Measurements from ENCODE around the gene TRAPPC2. TPM values are rescaled to one million over a fixed set of nuclear protein-coding genes. Genes with fewer than 3 reads are reported as not detected.

Gene TRAPPC2
- total RNA-seq: 10 to 100 TPM; 27.5 to 32.0 TPM

DNA sequence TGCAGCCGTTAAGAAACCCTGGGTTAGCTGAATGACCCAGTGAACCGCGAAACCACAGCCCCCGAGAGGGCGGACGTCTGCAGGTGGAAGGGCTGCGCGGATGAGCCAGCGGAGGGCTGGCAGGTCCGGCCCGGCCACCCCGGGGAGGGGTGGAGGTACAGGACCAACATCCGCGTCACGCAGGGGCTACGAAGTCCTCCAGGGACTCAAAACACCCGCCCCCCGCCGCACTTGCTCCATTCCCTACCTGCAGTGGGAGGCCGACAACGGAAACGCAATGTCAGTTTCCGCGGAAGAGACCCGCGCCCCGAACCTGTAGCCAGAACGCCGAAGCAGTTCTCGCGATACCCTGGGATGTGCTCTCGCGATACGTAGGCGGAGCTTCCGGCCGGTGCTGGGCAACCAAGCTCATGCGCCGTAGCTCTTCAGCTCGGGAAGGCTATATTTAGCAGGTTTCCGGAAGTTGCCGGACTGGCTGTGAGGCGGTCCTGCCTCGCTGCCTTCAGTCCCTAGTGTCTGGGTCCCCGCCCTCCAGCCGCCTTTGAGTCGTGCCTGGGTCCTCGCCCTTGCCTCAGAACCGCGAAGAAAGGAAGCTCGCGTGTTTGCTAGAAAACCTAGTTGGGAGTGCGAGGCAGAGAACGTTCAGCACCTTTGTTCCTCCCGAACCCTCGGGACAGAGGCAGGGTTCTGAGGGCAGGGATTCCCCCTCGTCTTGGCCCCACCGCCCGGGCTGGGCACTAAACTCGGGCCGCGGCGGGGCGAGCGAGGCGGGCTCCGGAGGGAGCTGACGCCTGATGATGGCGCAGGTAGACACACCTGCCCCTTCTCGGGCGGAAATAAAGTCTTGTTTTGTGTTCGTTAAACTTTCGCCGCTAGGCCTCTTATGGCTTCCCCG, at the start of gene TRAPPC2, which contains the start of gene OFD1:
TSS of gene TRAPPC2 (minus strand) at position 343 of the 895 bp plus-strand sequence. CDS start 14,657 bp downstream, outside the sequence.
TSS of gene OFD1 (plus strand) at position 471 of the 895 bp plus-strand sequence. CDS start at position 795, 324 bp downstream.
- Mint-ChIP-seq H3K36me3 (peaks cover 29% of the 10 kb centered on the region), H3K4me1 (ENCODE audit: low read depth in 2 of 2) (peaks cover 36 to 41% of the 10 kb centered on the region in 2 donors), H3K4me3 (peak within 1 kb of the TSS; percentile 99), H3K9me3 (no peaks in the 10 kb centered on the region), H3K27me3 (no peaks in the 10 kb centered on the region), H3K27ac (peak within 1 kb of the TSS; percentile 86 to 96)
- peak; percentile 96 for DNase-seq (ENCODE audit: low spot score)
- peak; percentile 99 for ATAC-seq

DNA sequence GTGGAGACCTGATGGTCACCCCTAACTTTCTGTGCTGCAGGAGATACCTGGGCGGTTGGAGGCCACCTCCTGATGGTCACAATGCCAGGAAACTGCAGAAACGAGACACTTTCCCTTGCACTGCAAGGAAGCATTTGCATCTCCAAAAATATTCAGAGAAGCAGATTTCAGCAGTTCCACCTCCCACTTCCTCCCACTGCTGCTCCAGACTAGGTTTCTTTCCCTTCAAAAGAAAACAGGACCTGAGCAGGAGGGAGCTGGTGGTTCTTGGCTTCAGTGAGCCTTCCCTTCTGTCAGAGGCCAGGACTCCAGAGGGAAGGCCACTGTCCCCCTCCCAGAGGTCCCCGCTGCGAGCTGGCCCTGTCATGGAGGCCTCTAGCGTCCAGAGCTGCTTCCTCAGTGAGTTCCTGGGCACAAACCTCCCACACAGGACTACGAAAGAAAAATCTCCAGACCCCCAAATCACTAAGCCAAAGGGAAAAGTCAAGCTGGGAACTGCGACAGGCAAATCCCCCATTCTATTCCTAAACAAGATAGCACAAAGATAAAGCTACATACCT, 46.5 kb upstream of the TRAPPC2 start:
- Mint-ChIP-seq H3K9me3 (no peaks in the 10 kb centered on the region), H3K4me3 (no peak overlapping the region), H3K27me3 (peaks cover 0 to 5% of the 10 kb centered on the region in 2 donors), H3K4me1 (ENCODE audit: low read depth in 2 of 2) (no peaks in the 10 kb centered on the region), H3K36me3 (no peaks in the 10 kb centered on the region), H3K27ac (no peak overlapping the region)
- ATAC-seq (no peak), DNase-seq (ENCODE audit: low spot score) (no peak)

DNA sequence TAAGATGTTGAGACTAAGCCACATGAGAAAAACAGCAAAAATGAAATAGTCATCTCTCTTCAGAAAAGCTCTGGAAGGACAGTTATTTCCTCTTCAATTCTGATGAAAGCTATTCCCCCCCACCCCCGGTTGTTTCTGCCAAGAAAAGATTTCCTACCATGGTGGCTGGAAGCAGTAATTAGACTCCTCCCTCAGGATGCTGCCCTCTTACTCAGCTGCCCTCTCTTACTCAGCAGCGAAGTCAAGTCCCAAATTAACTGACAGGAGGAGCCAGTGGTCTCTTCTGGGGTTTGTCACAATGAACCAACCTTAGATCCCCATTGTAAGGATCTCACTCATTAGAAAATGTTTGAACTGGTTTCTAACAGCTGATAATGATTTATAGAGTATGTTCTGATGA, 44.5 kb upstream of the TRAPPC2 start:
- H3K4me1 Mint-ChIP-seq (ENCODE audit: low read depth in 2 of 2): no peaks in the 10 kb centered on the region
- no peak overlapping the region for H3K4me3 Mint-ChIP-seq
- H3K27ac Mint-ChIP-seq: peak overlapping the region in 1 of 2 donors; percentile 22
- H3K27me3 Mint-ChIP-seq: peaks cover 0 to 2% of the 10 kb centered on the region in 2 donors
- DNase-seq (ENCODE audit: low spot score): no peak
- ATAC-seq: no peak
- no peaks in the 10 kb centered on the region for H3K9me3 Mint-ChIP-seq
- peaks cover 7% of the 10 kb centered on the region for H3K36me3 Mint-ChIP-seq

DNA sequence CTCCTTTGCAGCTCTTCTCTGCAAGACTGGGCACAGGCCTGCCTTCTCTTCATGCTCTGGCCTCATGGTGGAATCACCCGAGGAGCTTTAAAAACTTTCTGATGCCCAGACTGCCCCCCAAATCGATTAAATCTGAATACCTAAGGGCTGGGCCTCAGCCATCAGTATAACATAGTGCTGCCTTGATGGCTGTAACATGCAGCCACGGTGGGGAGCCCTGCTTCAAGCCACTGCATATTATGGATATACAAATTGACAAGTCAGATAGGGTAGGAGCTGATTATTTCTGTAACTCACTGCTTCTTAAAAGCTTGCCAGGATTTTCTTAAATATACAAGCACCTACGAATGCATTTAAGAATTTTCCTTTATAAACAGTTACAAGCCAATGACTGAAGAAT, 42.0 kb upstream of the TRAPPC2 start:
- no peak overlapping the region for H3K27ac Mint-ChIP-seq
- DNase-seq (ENCODE audit: low spot score) (no peak), ATAC-seq (no peak)
- H3K9me3 Mint-ChIP-seq: no peaks in the 10 kb centered on the region
- peaks cover 0 to 2% of the 10 kb centered on the region in 2 donors for H3K4me1 Mint-ChIP-seq (ENCODE audit: low read depth in 2 of 2)
- H3K36me3 Mint-ChIP-seq: peaks cover 13% of the 10 kb centered on the region
- H3K27me3 Mint-ChIP-seq: no peaks in the 10 kb centered on the region
- H3K4me3 Mint-ChIP-seq: no peak overlapping the region

DNA sequence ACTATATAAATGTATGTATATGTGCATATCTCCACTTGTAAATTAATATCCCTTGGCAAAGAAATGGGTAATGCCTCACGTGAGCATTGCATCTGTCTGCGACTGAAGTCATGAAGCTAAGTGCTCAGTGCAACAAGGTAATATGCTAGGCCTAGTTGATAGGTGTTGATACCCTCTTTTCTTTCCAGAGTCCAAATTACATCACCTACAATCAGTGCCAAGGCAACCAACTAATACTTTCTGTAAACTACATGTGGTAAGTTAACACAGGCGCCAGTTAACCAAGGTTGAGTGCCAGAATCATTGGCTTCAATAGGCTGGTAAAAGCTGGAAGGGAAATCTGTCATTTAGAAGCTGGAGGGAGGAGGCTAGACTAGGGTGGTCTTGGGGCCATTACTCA, 41.4 kb upstream of the TRAPPC2 start:
- Mint-ChIP-seq H3K4me1 (ENCODE audit: low read depth in 2 of 2) (peaks cover 0 to 2% of the 10 kb centered on the region in 2 donors), H3K27me3 (no peaks in the 10 kb centered on the region), H3K36me3 (peaks cover 13% of the 10 kb centered on the region), H3K4me3 (no peak overlapping the region), H3K9me3 (no peaks in the 10 kb centered on the region), H3K27ac (no peak overlapping the region)
- ATAC-seq (no peak), DNase-seq (ENCODE audit: low spot score) (no peak)

DNA sequence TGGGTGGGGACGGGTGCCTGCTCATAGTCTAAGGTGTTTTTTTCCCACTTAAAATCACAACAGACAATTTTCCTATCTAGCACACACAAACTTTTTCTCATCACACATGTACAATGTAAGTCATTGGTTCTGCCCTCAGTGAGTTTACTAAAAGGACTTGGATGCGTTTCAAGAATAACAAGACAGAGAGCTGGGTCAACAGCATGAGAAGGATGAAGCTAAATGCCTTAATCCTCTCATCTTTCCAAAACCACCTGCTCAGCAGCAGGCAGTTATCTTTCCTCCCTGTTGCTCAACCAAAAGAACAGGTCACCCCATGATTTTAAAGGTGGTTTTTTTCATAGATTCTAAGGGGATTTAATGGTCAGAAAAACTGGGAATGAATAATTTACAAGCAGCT, 40.3 kb upstream of the TRAPPC2 start:
- H3K27ac Mint-ChIP-seq: no peak overlapping the region

DNA sequence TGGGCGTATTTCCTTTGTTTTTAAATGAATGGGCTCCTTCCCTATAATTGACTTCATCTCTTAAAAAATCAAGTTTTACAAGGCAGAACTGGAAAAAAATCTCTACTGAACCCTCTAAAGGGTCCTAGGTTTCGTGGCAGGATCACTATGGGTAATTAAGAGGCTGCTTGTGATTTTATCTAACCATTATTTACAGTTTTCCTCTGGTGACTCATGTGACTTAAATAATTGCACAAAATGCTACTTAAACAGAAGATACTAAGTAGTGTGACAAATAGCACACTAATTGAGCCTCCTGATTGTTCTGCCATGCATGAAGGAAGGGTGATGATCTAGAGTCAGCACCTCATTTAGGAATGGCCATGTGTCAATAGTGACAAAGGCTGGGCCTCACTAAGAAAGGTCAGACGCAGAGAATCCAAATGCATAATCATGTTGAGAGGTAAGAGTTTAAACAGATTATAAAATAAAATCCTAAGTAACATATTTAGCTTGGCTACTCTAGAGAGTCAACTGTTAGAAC, 35.7 kb upstream of the TRAPPC2 start:
- peaks cover 31% of the 10 kb centered on the region for H3K36me3 Mint-ChIP-seq

More for the DNA sequence above, 40.3 kb upstream of the TRAPPC2 start:
- Mint-ChIP-seq H3K27me3 (no peaks in the 10 kb centered on the region), H3K4me3 (no peak overlapping the region), H3K4me1 (ENCODE audit: low read depth in 2 of 2) (peaks cover 0 to 2% of the 10 kb centered on the region in 2 donors), H3K9me3 (no peaks in the 10 kb centered on the region), H3K36me3 (peaks cover 13% of the 10 kb centered on the region)
- no peak for DNase-seq (ENCODE audit: low spot score)
- no peak for ATAC-seq

DNA sequence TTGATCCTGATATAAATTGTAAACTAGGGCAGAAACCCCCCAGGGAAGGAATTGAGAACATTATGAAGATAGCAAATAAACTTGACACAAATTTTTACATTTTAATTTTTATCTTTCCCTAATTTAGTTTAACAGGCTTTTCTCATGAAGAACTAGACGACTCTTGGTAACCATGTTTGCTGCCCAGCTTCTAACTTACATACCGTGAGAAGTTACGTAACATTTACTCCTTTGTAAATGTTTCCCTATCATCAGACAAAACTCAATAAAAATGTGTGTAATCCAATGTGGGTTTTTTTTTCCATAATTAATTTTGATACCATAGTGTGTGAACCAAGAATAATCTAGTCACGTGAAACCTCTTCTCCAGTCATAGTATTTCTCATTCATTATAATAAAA, 34.5 kb upstream of the TRAPPC2 start:
- H3K4me1 Mint-ChIP-seq (ENCODE audit: low read depth in 2 of 2): peaks cover 12 to 16% of the 10 kb centered on the region in 2 donors
- no peak overlapping the region for H3K27ac Mint-ChIP-seq
- H3K9me3 Mint-ChIP-seq: no peaks in the 10 kb centered on the region
- H3K4me3 Mint-ChIP-seq: no peak overlapping the region
- no peak for DNase-seq (ENCODE audit: low spot score)
- H3K36me3 Mint-ChIP-seq: peaks cover 24% of the 10 kb centered on the region
- H3K27me3 Mint-ChIP-seq: peaks cover 0 to 3% of the 10 kb centered on the region in 2 donors
- ATAC-seq: no peak

More for the DNA sequence above, 35.7 kb upstream of the TRAPPC2 start:
- Mint-ChIP-seq H3K9me3 (no peaks in the 10 kb centered on the region), H3K4me3 (no peak overlapping the region), H3K27me3 (peaks cover 0 to 3% of the 10 kb centered on the region in 2 donors), H3K4me1 (ENCODE audit: low read depth in 2 of 2) (peaks cover 12 to 16% of the 10 kb centered on the region in 2 donors), H3K27ac (no peak overlapping the region)
- no peak for ATAC-seq
- no peak for DNase-seq (ENCODE audit: low spot score)

DNA sequence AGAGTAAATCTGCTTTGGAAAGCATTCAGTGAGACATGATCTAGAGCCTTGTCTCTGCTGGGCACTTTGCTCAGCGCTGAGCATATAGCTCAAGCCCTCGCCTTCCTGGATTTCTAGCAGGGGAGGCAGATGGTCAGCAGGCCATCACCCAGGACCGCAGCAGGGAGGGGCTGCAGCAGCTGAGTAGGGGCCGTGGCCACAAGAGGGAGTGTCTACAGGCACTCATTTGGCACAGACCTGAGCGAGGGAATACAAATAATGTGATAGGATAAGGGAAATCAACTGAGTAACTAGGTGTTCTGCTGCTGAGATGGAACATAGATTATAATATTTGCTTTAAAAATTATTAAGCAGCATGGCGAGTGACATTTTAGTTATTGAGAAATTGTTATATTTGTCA, 30.3 kb upstream of the TRAPPC2 start:
- Mint-ChIP-seq H3K9me3 (no peaks in the 10 kb centered on the region), H3K27ac (no peak overlapping the region), H3K4me1 (ENCODE audit: low read depth in 2 of 2) (peaks cover 10 to 16% of the 10 kb centered on the region in 2 donors), H3K27me3 (peaks cover 0 to 3% of the 10 kb centered on the region in 2 donors), H3K4me3 (no peak overlapping the region), H3K36me3 (peaks cover 18% of the 10 kb centered on the region)
- ATAC-seq (no peak), DNase-seq (ENCODE audit: low spot score) (no peak)

DNA sequence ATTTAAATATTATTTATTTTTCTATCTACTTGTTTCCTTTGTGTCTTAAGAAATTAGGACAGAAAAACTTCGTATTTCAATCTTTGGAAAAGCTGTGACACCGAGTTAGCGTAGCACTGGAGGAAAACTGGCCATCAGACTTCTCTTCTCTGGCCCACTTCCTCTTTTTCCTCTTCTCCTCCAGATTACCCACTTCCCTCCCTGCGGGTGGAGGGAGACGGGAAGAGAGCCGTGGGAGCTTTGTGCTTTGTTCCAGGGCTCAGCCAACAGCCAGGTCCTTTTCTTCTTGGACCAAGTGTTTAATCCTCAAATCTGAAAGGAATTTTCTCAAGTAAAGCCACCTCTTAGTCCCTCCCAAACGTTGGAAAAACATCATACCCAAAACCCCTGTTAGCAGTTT, 29.9 kb upstream of the TRAPPC2 start:
- H3K36me3 Mint-ChIP-seq: peaks cover 19% of the 10 kb centered on the region
- no peak overlapping the region for H3K27ac Mint-ChIP-seq
- no peaks in the 10 kb centered on the region for H3K9me3 Mint-ChIP-seq
- ATAC-seq (no peak), DNase-seq (ENCODE audit: low spot score) (no peak)
- H3K4me3 Mint-ChIP-seq: no peak overlapping the region
- H3K4me1 Mint-ChIP-seq (ENCODE audit: low read depth in 2 of 2): peaks cover 11 to 17% of the 10 kb centered on the region in 2 donors
- peaks cover 0 to 3% of the 10 kb centered on the region in 2 donors for H3K27me3 Mint-ChIP-seq

DNA sequence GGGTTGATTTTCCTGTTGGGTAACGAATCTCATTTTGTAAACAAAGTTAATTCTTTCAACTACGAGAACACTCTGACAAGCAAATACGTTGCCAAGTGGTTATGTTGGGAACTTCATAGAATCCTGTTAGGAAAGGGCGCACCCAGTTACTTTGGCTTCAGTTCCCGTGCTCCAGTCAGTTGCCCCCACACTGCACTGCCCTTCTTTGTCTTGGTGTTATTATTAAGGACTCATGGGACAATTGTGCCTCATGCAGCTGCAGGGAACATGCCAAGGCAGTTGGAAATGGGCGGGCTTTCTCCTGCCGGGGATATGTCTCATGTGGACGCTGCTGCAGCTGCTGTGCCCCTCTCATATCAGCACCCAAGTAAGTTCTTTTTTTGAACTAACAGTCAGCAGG, 29.1 kb upstream of the TRAPPC2 start:
- peaks cover 15 to 22% of the 10 kb centered on the region in 2 donors for H3K4me1 Mint-ChIP-seq (ENCODE audit: low read depth in 2 of 2)
- H3K36me3 Mint-ChIP-seq: peaks cover 24% of the 10 kb centered on the region
- no peak overlapping the region for H3K27ac Mint-ChIP-seq
- ATAC-seq: no peak
- no peaks in the 10 kb centered on the region for H3K9me3 Mint-ChIP-seq
- H3K27me3 Mint-ChIP-seq: peaks cover 0 to 3% of the 10 kb centered on the region in 2 donors
- no peak overlapping the region for H3K4me3 Mint-ChIP-seq
- no peak for DNase-seq (ENCODE audit: low spot score)

DNA sequence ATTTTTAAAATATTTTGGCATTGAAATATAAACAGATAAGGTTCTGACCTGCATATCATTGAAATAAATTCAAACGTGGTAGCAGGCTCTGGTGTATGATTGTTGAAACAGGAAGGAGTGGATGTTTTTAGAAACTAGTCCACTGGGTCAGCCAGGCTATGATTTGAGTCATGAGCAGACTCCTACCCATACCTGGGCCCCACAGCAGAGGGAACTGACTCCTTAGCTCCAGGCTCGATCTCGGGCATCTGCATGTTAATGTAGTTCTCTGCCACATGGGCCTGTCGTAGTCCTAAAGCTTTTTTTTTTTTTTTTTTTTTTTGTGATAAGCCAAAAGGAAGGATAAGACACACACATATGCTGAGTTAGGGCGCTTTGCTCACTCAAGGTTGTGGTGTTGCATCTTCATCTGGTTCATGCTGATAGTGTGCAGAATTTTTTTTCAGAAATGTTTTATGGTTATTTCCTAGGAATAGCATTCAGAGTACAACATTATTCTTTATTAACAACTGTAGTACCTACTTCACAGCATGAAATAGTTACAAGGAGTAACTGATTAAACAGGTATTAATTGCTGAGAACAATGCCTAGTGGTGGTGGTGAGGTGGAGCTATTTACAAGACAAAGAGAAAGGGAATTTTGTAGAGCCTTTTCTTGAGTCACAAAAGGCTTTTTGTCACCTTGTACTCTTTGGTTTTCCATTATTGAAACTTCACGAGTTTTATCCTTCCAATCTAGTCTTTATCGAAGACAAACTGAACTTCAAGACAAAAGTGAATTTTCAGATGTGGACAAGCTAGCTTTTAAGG, 27.4 kb upstream of the TRAPPC2 start:
- Mint-ChIP-seq H3K27me3 (peaks cover 0 to 3% of the 10 kb centered on the region in 2 donors), H3K9me3 (no peaks in the 10 kb centered on the region), H3K4me1 (ENCODE audit: low read depth in 2 of 2) (peaks cover 14 to 20% of the 10 kb centered on the region in 2 donors), H3K27ac (no peak overlapping the region), H3K36me3 (peaks cover 22% of the 10 kb centered on the region), H3K4me3 (no peak overlapping the region)
- no peak for DNase-seq (ENCODE audit: low spot score)
- ATAC-seq: no peak

DNA sequence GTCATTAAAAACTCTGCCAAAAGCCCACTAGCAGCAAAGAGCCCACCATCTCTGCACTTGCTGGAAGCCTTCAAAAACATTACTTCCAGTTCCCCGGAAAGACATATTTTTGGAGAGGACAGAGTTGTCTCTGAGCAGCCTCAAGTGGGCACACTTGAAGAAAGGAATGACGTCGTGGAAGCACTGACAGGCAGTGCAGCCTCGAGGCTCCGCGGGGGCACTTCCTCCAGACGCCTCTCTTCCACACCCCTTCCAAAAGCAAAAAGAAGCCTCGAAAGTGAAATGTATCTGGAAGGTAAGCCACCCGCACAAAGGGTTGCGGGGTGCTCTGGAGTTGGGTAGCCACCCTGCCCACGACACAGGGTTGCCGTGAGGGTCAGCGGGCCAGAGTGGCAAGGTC, 26.0 kb upstream of the TRAPPC2 start:
- Mint-ChIP-seq H3K9me3 (no peaks in the 10 kb centered on the region), H3K27me3 (no peaks in the 10 kb centered on the region), H3K36me3 (peaks cover 8% of the 10 kb centered on the region), H3K4me1 (ENCODE audit: low read depth in 2 of 2) (peaks cover 6 to 7% of the 10 kb centered on the region in 2 donors), H3K27ac (no peak overlapping the region), H3K4me3 (no peak overlapping the region)
- DNase-seq (ENCODE audit: low spot score): no peak
- no peak for ATAC-seq

Measured in natural killer cell treated with Interleukin-12 subunit alpha and Interleukin-12 subunit beta and Interleukin-15 and Interleukin-18, amount 100 ng/mL, for 72 hours (primary cell).